Tibial artery (tissue), 4 donors: ENCODE measurements around the gene NTM.

Experiments used
- DNase-seq, 2 donors: peaks; one replicate each; pipeline ENCODE4 v3.0.0-alpha.2; 2019
- H3K27ac ChIP-seq, 2 donors: fragments of 200-600 bp; sonication (generic) in 1 of 2; 1 replicate in 1 of 2; 2 replicates in 1 of 2; pipeline ENCODE4 v1.5.1; 2018 to 2019; ENCODE audit warnings: mild to moderate bottlenecking in 1 of 2
- H3K27me3 ChIP-seq, 2 donors: fragments of 200-600 bp; sonication (generic) in 1 of 2; one replicate each; pipeline versions ENCODE4 v1.5.1 to v1.6.0; 2016 to 2019
- H3K36me3 ChIP-seq, 3 donors: fragments of 200-600 bp; sonication (generic) in 2 of 3; one replicate each; pipeline ENCODE4 v1.5.1; 2016 to 2019; ENCODE audit warnings: mild to moderate bottlenecking in 2 of 3
- H3K4me1 ChIP-seq, 4 donors: fragments of 200-600 bp; sonication (generic) in 2 of 4; 1 replicate in 3 of 4; 2 replicates in 1 of 4; pipeline ENCODE4 v1.5.1; 2016 to 2019
- H3K4me3 ChIP-seq, 2 donors: fragments of 200-600 bp; sonication (generic) in 1 of 2; 1 replicate in 1 of 2; 2 replicates in 1 of 2; pipeline ENCODE4 v1.5.1; 2018 to 2019; ENCODE audit warnings: mild to moderate bottlenecking in 2 of 2
- H3K9me3 ChIP-seq, 3 donors: fragments of 200-600 bp; sonication (generic) in 1 of 3; one replicate each; pipeline ENCODE4 v1.5.1; 2016 to 2019
- intact Hi-C: fragments of 100-400 bp; cut with DNase I; formaldehyde crosslinking; loops from one replicate; pipeline ENCODE4 v1.15.0; 2023; ENCODE audit warnings: low total_unique reads
- TF ChIP-seq, protein P1 (sequence below), 2 experiments: fragments of 200-600 bp in 1 of 2; fragments of 450-650 bp in 1 of 2; IDR thresholded peaks; one replicate each; pipeline ENCODE4 v1.5.1; 2017 to 2019; ENCODE audit warnings: antibody characterized with exemption in 2 of 2, mild to moderate bottlenecking in 1 of 2, moderate library complexity in 1 of 2

The NTM gene

DNA sequence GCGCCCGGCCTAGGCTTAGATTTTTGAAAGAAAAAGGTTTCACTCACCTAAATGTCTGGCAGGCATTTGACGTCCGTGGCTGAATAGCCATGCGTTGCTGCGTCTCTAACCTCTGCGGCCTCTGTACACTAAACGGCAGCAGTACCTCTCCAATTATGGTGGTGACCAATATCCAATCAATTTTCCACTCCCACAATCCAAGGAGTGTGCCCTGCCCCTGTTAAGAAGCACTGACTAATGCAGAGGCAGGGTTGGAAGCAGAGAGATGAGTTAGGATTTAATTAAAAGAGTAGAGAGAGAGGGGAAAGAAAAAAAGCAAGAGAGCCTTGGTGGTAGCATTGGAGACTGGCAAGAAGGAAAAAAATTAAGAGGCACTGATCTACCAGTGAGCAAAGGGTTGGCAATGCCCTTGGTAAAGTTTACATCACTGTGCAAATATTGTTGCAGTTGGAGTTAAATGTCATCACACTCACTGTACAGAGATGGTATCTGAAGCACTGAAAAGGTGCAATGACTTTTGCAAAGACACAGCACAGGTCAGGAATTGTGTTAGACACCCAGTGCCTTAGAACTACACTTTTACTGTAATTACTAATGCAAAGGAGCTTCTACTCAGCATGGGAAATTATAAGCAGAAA, 526.7 kb downstream of the NTM start:
- Histone ChIP-seq H3K4me1 (no peaks in the 10 kb centered on the region), H3K36me3 (no peaks in the 10 kb centered on the region), H3K9me3 (peaks cover 0 to 4% (median 0%) of the 10 kb centered on the region in 3 donors), H3K27ac (no peak overlapping the region), H3K27me3 (no peaks in the 10 kb centered on the region), H3K4me3 (no peak overlapping the region)
- no peak for DNase-seq
- TF ChIP-seq, protein P1, sequence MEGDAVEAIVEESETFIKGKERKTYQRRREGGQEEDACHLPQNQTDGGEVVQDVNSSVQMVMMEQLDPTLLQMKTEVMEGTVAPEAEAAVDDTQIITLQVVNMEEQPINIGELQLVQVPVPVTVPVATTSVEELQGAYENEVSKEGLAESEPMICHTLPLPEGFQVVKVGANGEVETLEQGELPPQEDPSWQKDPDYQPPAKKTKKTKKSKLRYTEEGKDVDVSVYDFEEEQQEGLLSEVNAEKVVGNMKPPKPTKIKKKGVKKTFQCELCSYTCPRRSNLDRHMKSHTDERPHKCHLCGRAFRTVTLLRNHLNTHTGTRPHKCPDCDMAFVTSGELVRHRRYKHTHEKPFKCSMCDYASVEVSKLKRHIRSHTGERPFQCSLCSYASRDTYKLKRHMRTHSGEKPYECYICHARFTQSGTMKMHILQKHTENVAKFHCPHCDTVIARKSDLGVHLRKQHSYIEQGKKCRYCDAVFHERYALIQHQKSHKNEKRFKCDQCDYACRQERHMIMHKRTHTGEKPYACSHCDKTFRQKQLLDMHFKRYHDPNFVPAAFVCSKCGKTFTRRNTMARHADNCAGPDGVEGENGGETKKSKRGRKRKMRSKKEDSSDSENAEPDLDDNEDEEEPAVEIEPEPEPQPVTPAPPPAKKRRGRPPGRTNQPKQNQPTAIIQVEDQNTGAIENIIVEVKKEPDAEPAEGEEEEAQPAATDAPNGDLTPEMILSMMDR (IDR thresholded peaks at IDR 0.05): no peak
- intact Hi-C loops: no loop called here

DNA sequence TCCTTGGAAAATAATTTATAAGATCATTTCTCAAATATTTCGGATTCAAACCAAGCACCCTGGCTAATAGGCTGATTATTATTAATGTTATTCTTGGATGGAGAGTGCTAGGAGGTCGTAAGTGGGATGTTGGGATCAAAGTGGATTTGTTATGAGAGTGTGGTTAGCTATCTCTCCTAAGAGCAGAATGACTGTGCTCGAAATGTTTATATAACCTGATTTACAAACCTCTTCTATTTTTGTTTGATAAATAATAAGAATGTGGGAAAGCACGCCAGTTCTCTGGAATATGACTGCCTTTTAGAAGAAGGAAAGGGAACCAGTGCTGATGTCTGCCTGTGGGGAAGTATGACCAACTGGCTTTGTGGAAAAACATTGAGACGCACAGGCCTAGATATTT, 527.5 kb downstream of the NTM start:
- Histone ChIP-seq H3K27ac (no peak overlapping the region), H3K4me3 (no peak overlapping the region), H3K36me3 (no peaks in the 10 kb centered on the region), H3K27me3 (no peaks in the 10 kb centered on the region), H3K9me3 (peaks cover 0 to 4% (median 0%) of the 10 kb centered on the region in 3 donors), H3K4me1 (no peaks in the 10 kb centered on the region)
- DNase-seq: no peak
- TF ChIP-seq, protein P1 (IDR thresholded peaks at IDR 0.05): no peak
- intact Hi-C loops: no loop called here

DNA sequence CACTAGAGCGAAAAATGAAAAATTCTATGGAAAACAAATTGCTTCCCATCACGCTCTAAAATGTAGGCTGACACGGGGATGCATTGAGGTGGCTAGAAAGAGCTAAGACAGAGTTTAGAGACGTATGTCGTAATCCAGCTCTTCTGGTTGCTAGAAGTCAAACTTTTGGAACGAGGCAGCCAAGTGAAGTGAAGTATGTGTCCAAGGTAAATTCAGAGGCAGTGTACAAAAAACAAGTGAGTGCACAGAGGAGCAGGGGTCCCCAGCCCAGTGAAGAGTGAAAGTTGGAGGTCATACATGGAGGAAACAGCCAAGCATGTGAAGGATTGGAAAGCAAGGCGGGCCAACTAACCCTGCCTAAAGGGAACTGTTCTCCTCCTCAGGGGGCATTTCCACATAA, 528.5 kb downstream of the NTM start:
- peaks cover 0 to 4% (median 0%) of the 10 kb centered on the region in 3 donors for H3K9me3 ChIP-seq
- H3K36me3 ChIP-seq: no peaks in the 10 kb centered on the region
- intact Hi-C loops: no loop called here
- H3K27ac ChIP-seq: no peak overlapping the region
- TF ChIP-seq, protein P1 (IDR thresholded peaks at IDR 0.05): no peak
- H3K27me3 ChIP-seq: no peaks in the 10 kb centered on the region
- H3K4me1 ChIP-seq: no peaks in the 10 kb centered on the region
- H3K4me3 ChIP-seq: no peak overlapping the region
- DNase-seq: no peak

DNA sequence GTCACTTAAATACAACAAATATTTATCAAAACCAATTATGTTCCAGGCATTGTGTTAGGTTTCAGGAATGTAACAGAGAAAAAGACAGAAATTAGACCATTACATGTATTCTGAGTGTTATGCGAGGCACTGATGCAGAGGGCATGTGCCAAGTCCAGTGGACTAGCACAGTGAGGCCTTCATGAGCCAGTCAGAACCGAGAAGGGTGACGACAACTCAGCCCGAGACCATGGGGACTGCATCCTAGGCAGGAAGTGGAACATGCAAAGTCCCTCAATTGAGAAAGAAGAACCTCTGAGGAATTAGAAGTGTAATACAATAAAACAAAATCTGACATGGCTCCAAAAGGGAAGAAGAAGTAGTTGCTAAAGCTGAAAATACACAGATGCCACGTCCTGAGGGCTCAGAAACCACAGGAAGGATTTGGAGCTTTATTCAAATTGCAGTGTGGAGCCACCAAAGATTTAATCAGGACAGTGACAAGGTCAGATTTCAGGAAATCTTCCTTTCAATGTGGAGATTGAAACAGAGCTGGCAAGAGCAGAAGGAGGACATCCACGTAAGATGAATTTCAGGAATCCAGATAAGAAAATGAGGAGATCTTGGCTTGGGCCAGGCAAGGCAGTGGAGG, 529.6 kb downstream of the NTM start:
- no peak overlapping the region for H3K4me3 ChIP-seq
- peaks cover 0 to 4% (median 0%) of the 10 kb centered on the region in 3 donors for H3K9me3 ChIP-seq
- TF ChIP-seq, protein P1 (IDR thresholded peaks at IDR 0.05): no peak
- H3K27ac ChIP-seq: no peak overlapping the region
- H3K36me3 ChIP-seq: no peaks in the 10 kb centered on the region
- DNase-seq: no peak
- intact Hi-C loops: no loop called here
- no peaks in the 10 kb centered on the region for H3K4me1 ChIP-seq
- no peaks in the 10 kb centered on the region for H3K27me3 ChIP-seq

DNA sequence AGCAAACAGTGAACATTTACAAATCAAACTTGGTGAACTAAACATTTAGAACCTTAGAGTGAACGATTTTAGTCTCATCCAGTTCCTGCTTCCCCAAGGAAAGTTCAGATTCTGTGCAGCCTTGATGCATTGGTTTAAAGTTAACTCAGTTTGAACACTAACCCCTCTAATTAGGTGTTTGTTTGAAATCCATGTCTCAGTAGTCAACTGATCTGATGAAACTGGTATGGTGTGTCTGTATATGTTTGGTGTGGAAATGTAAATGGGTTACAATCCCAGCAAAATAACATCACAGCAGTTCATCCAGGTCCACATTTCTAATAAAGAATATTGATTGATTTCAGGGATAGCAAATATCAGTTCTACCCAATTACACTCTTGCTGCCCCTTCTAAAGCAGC, 532.0 kb downstream of the NTM start:
- H3K27me3 ChIP-seq: peaks cover 0 to 2% of the 10 kb centered on the region in 2 donors
- no peak for DNase-seq

More for the DNA sequence above, 532.0 kb downstream of the NTM start:
- TF ChIP-seq, protein P1 (IDR thresholded peaks at IDR 0.05): no peak
- Histone ChIP-seq H3K36me3 (no peaks in the 10 kb centered on the region), H3K27ac (no peak overlapping the region), H3K9me3 (no peaks in the 10 kb centered on the region), H3K4me1 (no peaks in the 10 kb centered on the region), H3K4me3 (no peak overlapping the region)
- intact Hi-C loops: no loop called here
